Central memory CD8-positive, alpha-beta T cell (primary cell): ENCODE data around the gene TXNDC16.

Experiments used
- ATAC-seq: fragments of 150-1000 bp; cut with Tn5 transposase; replicated peaks from 2 replicates; pipeline ENCODE4 v1.10.0; 2022; ENCODE audit warnings: mild to moderate bottlenecking, moderate FRiP score, moderate number of reproducible peaks; ENCODE audit not compliant: poor library complexity, severe bottlenecking; ENCODE audit errors: extremely low read depth
- DNase-seq, 2 donors: peaks; one replicate each; pipeline ENCODE4 v3.0.0; 2021; ENCODE audit warnings: low spot score in 2 of 2
- H3K27ac Mint-ChIP-seq: one replicate; pipeline ENCODE4 v1.8.0; 2022; ENCODE audit warnings: low read depth, mild to moderate bottlenecking, moderate library complexity, mixed read lengths
- H3K27me3 Mint-ChIP-seq: one replicate; pipeline ENCODE4 v1.8.0; 2022; ENCODE audit warnings: mixed read lengths
- H3K36me3 Mint-ChIP-seq: one replicate; pipeline ENCODE4 v1.8.0; 2022; ENCODE audit warnings: mild to moderate bottlenecking, moderate library complexity, mixed read lengths; ENCODE audit not compliant: insufficient read depth
- H3K4me1 Mint-ChIP-seq: one replicate; pipeline ENCODE4 v1.8.0; 2022; ENCODE audit warnings: mixed read lengths
- H3K4me3 Mint-ChIP-seq: one replicate; pipeline ENCODE4 v1.8.0; 2022; ENCODE audit warnings: mild to moderate bottlenecking, moderate library complexity, mixed read lengths
- H3K9me3 Mint-ChIP-seq: one replicate; pipeline ENCODE4 v1.8.0; 2022; ENCODE audit warnings: mixed read lengths

Gene TXNDC16

DNA sequence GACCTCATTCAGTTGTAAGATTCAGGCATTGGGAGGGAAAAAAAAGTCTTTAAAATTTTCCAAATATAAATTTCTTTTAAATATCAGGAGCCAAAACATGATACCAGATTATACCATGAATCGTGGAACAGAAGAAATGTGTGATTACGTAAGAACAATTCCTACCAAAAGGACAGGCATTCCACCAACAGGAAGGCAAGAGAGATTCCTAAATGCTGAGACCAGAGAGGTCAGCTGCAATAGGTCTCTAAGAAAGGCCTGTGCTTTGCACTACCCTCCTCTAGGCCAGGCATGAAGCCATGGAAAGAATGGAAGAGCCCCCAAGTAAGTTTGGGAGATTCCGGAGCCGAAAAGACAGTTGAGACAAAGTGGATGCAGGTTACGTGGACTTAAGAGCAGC, 154.5 kb downstream of the TXNDC16 start:
- H3K4me1 Mint-ChIP-seq: peaks cover 30% of the 10 kb centered on the region
- ATAC-seq: no peak
- no peaks in the 10 kb centered on the region for H3K27me3 Mint-ChIP-seq

DNA sequence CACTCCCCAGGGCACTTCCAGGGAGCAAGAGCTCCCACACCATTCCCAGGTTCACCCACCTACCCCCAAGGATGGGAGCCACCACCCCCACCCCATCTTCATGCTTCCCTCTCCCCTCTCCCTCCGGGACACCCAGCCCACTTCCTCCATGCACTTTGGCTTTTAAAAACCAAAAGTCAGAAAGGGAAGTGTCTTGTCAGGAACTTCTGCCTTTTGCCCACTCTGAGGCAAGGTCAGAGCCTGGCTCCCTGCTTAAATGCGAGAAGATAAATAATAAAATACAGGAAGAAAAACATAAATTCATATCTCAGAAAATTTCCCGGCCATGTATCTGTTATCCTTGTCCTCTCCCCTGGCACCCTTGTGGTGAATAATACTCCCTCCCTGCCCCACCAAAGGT, 156.6 kb downstream of the TXNDC16 start:
- Mint-ChIP-seq H3K9me3 (no peaks in the 10 kb centered on the region), H3K27me3 (no peaks in the 10 kb centered on the region), H3K36me3 (no peaks in the 10 kb centered on the region), H3K4me1 (peaks cover 10% of the 10 kb centered on the region), H3K4me3 (no peak overlapping the region), H3K27ac (no peak overlapping the region)
- ATAC-seq (no peak), DNase-seq (no peak)

More for the DNA sequence above, 154.5 kb downstream of the TXNDC16 start:
- no peak overlapping the region for H3K4me3 Mint-ChIP-seq
- no peaks in the 10 kb centered on the region for H3K9me3 Mint-ChIP-seq
- H3K27ac Mint-ChIP-seq: no peak overlapping the region
- DNase-seq: no peak
- no peaks in the 10 kb centered on the region for H3K36me3 Mint-ChIP-seq

DNA sequence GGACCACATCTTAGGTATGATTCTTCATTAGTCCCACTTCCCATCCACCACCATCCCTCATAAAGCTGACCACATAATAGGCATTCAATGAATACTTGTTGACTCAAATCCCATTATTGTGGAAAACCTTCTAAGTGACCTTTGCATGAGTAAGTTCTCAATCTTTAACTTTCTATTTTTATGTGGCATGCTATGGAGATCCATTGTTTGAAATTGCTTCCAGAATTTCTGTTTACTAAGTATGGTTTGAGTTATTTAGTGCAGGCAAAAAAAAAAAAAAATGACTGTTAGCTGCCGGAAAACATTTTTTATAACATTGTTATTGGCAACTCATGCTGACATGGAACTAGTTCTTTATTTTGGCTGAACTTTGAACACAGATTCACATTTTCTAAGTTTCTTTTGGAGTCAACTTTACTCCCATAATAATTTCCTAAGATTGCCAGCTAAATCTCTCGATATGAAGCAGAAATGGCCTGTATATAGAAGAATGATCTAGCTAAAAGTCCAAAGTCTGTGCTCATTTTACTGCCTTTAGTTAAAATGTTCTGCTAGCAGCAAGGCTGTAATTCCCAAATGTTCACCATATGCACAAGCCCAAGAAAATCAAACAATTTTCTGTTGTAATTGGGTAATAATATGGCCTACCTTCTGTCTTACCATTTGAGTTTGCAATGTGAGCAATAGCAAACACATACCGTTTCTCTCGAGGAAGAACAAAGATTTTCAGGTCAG, 160.3 kb downstream of the TXNDC16 start:
- peaks cover 3% of the 10 kb centered on the region for H3K9me3 Mint-ChIP-seq
- peaks cover 5% of the 10 kb centered on the region for H3K4me1 Mint-ChIP-seq
- H3K27ac Mint-ChIP-seq: no peak overlapping the region
- H3K27me3 Mint-ChIP-seq: no peaks in the 10 kb centered on the region
- ATAC-seq (no peak), DNase-seq (no peak)
- no peaks in the 10 kb centered on the region for H3K36me3 Mint-ChIP-seq
- no peak overlapping the region for H3K4me3 Mint-ChIP-seq
